H1 (cell line): Measurements from ENCODE around the gene UBE4A. TPM values are rescaled to one million over a fixed set of nuclear protein-coding genes. Genes with fewer than 3 reads are reported as not detected.
A peak's percentile ranks its signal among the peaks of the same experiment; 100 is the strongest.

Experiments used
- CTCF ChIA-PET: fragments of 300-600 bp; sonication (Branson Sonifier 250); formaldehyde crosslinking; loops from one replicate; lab custom pipeline; 2021; ENCODE audit not compliant: partially characterized antibody; lab: Charles Lee
- POLR2A ChIA-PET: fragments of 300-600 bp; sonication (Branson Sonifier 250); formaldehyde crosslinking; loops from one replicate; lab custom pipeline; 2021; ENCODE audit warnings: inconsistent platforms; ENCODE audit not compliant: partially characterized antibody; lab: Charles Lee
- DNase-seq, 2 experiments: peaks; one replicate each; pipeline versions ENCODE4 v3.0.0 to v3.0.0-alpha.2; 2010 to 2022; ENCODE audit warnings: low spot score in 2 of 2, low read depth in 1 of 2, mixed read lengths in 1 of 2
- FAIRE-seq: peaks from 2 replicates; lab custom pipeline; 2011; peaks lifted over from hg19 to GRCh38; lab: Jason Lieb, UNC
- H2AFZ ChIP-seq: 2 replicates; pipeline ENCODE4 v1.8.1; 2012; ENCODE audit warnings: low read length, inconsistent platforms
- H2AK5ac ChIP-seq: 2 replicates; pipeline ENCODE4 v1.6.1; 2013; ENCODE audit warnings: low read depth, low read length
- H2BK120ac ChIP-seq: replicated peaks from 2 replicates; pipeline ENCODE3; 2013; ENCODE audit warnings: low read depth, low read length, inconsistent platforms
- H2BK12ac ChIP-seq: 2 replicates; pipeline ENCODE4 v1.6.1; 2013; ENCODE audit warnings: low read depth, low read length
- H2BK15ac ChIP-seq: 2 replicates; pipeline ENCODE4 v1.6.1; 2013; ENCODE audit warnings: low read length
- H2BK20ac ChIP-seq: 2 replicates; pipeline ENCODE4 v1.6.1; 2013; ENCODE audit warnings: low read length
- H2BK5ac ChIP-seq: 2 replicates; pipeline ENCODE4 v1.6.1; 2013; ENCODE audit warnings: low read depth, low read length
- H3K14ac ChIP-seq: 2 replicates; pipeline ENCODE4 v1.6.1; 2013; ENCODE audit warnings: inconsistent platforms; ENCODE audit not compliant: insufficient read length
- H3K18ac ChIP-seq: 2 replicates; pipeline ENCODE4 v1.6.1; 2013; ENCODE audit warnings: low read length; ENCODE audit errors: extremely low read depth
- H3K23ac ChIP-seq: 2 replicates; pipeline ENCODE4 v1.6.1; 2013; ENCODE audit warnings: inconsistent platforms; ENCODE audit not compliant: insufficient read length
- H3K23me2 ChIP-seq: 2 replicates; pipeline ENCODE4 v1.6.1; 2013; ENCODE audit warnings: low read depth, low read length
- H3K27ac ChIP-seq: 2 replicates; pipeline ENCODE4 v1.6.1; 2011; ENCODE audit warnings: low read depth, low read length, inconsistent platforms
- H3K27me3 ChIP-seq, 4 experiments: replicated peaks in 1 of 4; 1 replicate in 1 of 4; 2 replicates in 3 of 4; pipeline versions ENCODE4 v1.6.1 to v1.8.1; 2011 to 2013; ENCODE audit warnings: low read length in 3 of 4, mild to moderate bottlenecking in 3 of 4, inconsistent platforms in 2 of 4, mixed read lengths in 2 of 4, moderate library complexity in 1 of 4; ENCODE audit not compliant: control insufficient read depth in 3 of 4, insufficient read depth in 3 of 4; ENCODE audit errors: extremely low read depth in 1 of 4
- H3K36me3 ChIP-seq, 4 experiments: 2 replicates each; pipeline versions ENCODE4 v1.6.1 to v1.8.1; 2011 to 2013; ENCODE audit warnings: mild to moderate bottlenecking in 4 of 4, low read length in 3 of 4, moderate library complexity in 2 of 4, control low read depth in 1 of 4, inconsistent platforms in 1 of 4; ENCODE audit not compliant: insufficient read depth in 4 of 4, control insufficient read depth in 2 of 4
- H3K4ac ChIP-seq: replicated peaks from 2 replicates; pipeline ENCODE3; 2013; ENCODE audit warnings: low read length, low read depth, mixed read lengths, inconsistent platforms; ENCODE audit not compliant: insufficient read length
- H3K4me1 ChIP-seq, 4 experiments: replicated peaks in 1 of 4; 1 replicate in 1 of 4; 2 replicates in 3 of 4; pipeline versions ENCODE4 v1.6.1 to v1.8.1; 2011 to 2013; ENCODE audit warnings: low read length in 3 of 4, inconsistent platforms in 2 of 4, mixed read lengths in 1 of 4; ENCODE audit not compliant: insufficient read depth in 4 of 4, control insufficient read depth in 3 of 4
- H3K4me2 ChIP-seq, 2 experiments: 2 replicates each; pipeline versions ENCODE4 v1.6.1 to v1.8.1; 2011 to 2013; ENCODE audit warnings: low read depth in 2 of 2, low read length in 2 of 2, control low read depth in 1 of 2, inconsistent platforms in 1 of 2, mild to moderate bottlenecking in 1 of 2; ENCODE audit not compliant: insufficient read depth in 1 of 2
- H3K4me3 ChIP-seq, 4 experiments: fragments of 200-600, 300-600 bp in 1 of 4; sonication (generic), shearing (Covaris generic), sonication (Bioruptor Twin) in 1 of 4; 2 replicates each; pipeline versions ENCODE4 v1.5.1 to v1.8.1; 2011 to 2016; ENCODE audit warnings: low read length in 4 of 4, low read depth in 3 of 4, control low read depth in 2 of 4, inconsistent platforms in 2 of 4, mild to moderate bottlenecking in 2 of 4, mixed read lengths in 1 of 4, moderate library complexity in 1 of 4; ENCODE audit not compliant: insufficient read depth in 2 of 4; ENCODE audit errors: extremely low read depth in 1 of 4
- H3K56ac ChIP-seq: replicated peaks from 2 replicates; pipeline ENCODE3; 2013; ENCODE audit warnings: low read depth, mild to moderate bottlenecking, mixed read lengths, low read length, inconsistent platforms; ENCODE audit not compliant: insufficient read length
- H3K79me1 ChIP-seq: 2 replicates; pipeline ENCODE4 v1.6.1; 2013; ENCODE audit warnings: low read depth, low read length, control low read depth
- H3K79me2 ChIP-seq, 2 experiments: 2 replicates each; pipeline versions ENCODE4 v1.6.1 to v1.8.1; 2012 to 2013; ENCODE audit warnings: low read length in 2 of 2, mild to moderate bottlenecking in 2 of 2, inconsistent platforms in 1 of 2; ENCODE audit not compliant: insufficient read depth in 2 of 2, control insufficient read depth in 1 of 2
- H3K9ac ChIP-seq, 4 experiments: replicated peaks in 1 of 4; 1 replicate in 1 of 4; 2 replicates in 3 of 4; pipeline versions ENCODE4 v1.6.1 to v1.8.1; 2011 to 2013; ENCODE audit warnings: low read depth in 3 of 4, low read length in 3 of 4, control low read depth in 2 of 4, mild to moderate bottlenecking in 2 of 4, moderate library complexity in 2 of 4, inconsistent platforms in 1 of 4; ENCODE audit errors: extremely low read depth in 1 of 4
- H3K9me3 ChIP-seq, 2 experiments: 2 replicates each; pipeline versions ENCODE4 v1.6.1 to v1.8.1; 2012 to 2013; ENCODE audit warnings: mild to moderate bottlenecking in 2 of 2, moderate library complexity in 2 of 2, control low read depth in 1 of 2, inconsistent platforms in 1 of 2, low read depth in 1 of 2, low read length in 1 of 2, mixed read lengths in 1 of 2; ENCODE audit not compliant: insufficient read depth in 2 of 2
- H4K20me1 ChIP-seq, 2 experiments: replicated peaks in 1 of 2; 2 replicates each; pipeline versions ENCODE3 to v1.8.1; 2011 to 2013; ENCODE audit warnings: inconsistent platforms in 2 of 2, low read length in 2 of 2, mild to moderate bottlenecking in 1 of 2; ENCODE audit not compliant: insufficient read depth in 2 of 2, control insufficient read depth in 1 of 2
- H4K5ac ChIP-seq: 2 replicates; pipeline ENCODE4 v1.6.1; 2013; ENCODE audit warnings: low read length, low read depth, mixed read lengths, inconsistent platforms; ENCODE audit not compliant: insufficient read length
- H4K8ac ChIP-seq: 2 replicates; pipeline ENCODE4 v1.8.0; 2013; ENCODE audit warnings: mild to moderate bottlenecking, moderate library complexity, low read length, inconsistent platforms; ENCODE audit not compliant: insufficient read depth; ENCODE audit errors: extremely low read depth
- H4K91ac ChIP-seq: replicated peaks from 2 replicates; pipeline ENCODE3; 2013; ENCODE audit warnings: low read length, mixed read lengths, inconsistent platforms; ENCODE audit not compliant: insufficient read length
- ASH2L ChIP-seq: fragments of 200-600, 300-600 bp; sonication (generic); IDR thresholded peaks from one replicate; pipeline ENCODE4 v1.7.1; 2017; ENCODE audit warnings: low read length
- YY1 ChIP-seq: IDR thresholded peaks from 2 replicates; pipeline ENCODE4 v1.6.1; 2011; ENCODE audit warnings: low read depth, mild to moderate bottlenecking, low read length
- WGBS, 2 experiments: shearing (Covaris generic) in 1 of 2; methylation state at CpG; one replicate each; pipeline versions ENCODE4 v1.1.6 to v1.1.7; 2013 to 2015; ENCODE audit warnings: low lambda C conversion rate in 2 of 2, mixed read lengths in 2 of 2, inconsistent platforms in 1 of 2, low coverage in 1 of 2, missing lambda C conversion rate in 1 of 2; ENCODE audit not compliant: insufficient replicate concordance in 2 of 2, insufficient coverage in 1 of 2, insufficient read length in 1 of 2; ENCODE audit errors: extremely low coverage in 1 of 2, missing lambda C conversion rate in 1 of 2; 5-methylcytosine and 5-hydroxymethylcytosine counted together
- polyA plus RNA-seq, 7 experiments: library from polyadenylated mRNA; depleted of rRNA in 3 of 7; stranded (reverse) in 5 of 7; unstranded in 2 of 7; fragments of >200 nt in 5 of 7; fragments of 200-250 nt in 2 of 7; gene quantifications; 1 replicate in 5 of 7; 2 replicates in 1 of 7; 4 replicates in 1 of 7; pipeline versions ENCODE4 v1.2.1 to v1.2.3, GENCODE V29; 2011 to 2013; ENCODE audit warnings: missing spikeins in 2 of 7, mixed read lengths in 2 of 7
- total RNA-seq: library from RNA; stranded (reverse); fragmentation: NEBNext Ultra II Directional; extraction: Animal tissue kit (Norgen Biotek cat#: 25700); gene quantifications from 2 replicates; pipeline ENCODE4 v1.2.1, GENCODE V29; 2021
- TF ChIP-seq, protein P1 (sequence below): IDR thresholded peaks from 2 replicates; pipeline ENCODE4 v1.6.1; 2012; ENCODE audit warnings: low read length, inconsistent platforms

The UBE4A gene
- total and polyA plus RNA-seq, 2 of the 8 experiments (the other 6 are each of a cell fraction or from before 2014, with no cell fraction given): 11.3 to 34.5 TPM

DNA sequence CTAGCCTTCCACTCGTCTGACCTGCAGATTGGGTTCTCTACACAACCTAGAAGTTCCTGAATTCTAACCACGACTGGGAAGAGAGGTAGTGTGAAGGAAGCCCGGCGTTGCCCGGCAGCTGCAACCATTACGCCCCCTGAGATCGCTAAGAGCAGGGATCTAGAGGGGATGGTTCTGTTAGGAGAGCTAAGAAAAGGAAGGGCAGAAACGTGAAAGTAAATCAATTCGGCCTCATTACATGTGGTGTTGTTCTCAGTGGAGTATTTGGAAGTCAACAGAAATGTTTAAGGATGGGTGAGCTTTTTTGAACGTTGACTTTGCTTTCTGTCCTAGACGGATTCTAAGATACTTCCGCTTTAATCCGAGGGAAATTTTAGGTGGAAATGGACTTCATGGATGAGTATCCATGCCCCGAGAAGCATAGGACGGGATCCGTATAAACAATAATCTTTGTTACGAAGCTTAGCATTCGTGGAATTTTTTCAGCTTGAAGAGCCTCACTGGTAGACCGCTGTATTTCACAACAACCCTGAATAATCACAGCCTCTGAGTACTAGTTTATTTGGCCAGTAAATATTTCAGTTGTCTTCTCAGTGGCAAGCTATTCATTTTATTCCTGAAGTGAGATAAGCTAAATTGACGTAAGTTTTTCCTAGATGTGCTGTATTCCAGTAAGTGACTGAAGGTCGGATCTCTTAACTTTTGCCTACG lies 42.6 kb downstream of the UBE4A start:
- DNase-seq (peak in 1 of 2 experiments; percentile 44), FAIRE-seq (no peak)
- no peak overlapping the region for H2BK12ac ChIP-seq
- H2BK20ac ChIP-seq: no peak overlapping the region
- H3K27ac ChIP-seq: peak overlapping the region; percentile 88
- H3K36me3 ChIP-seq: peaks cover 2 to 16% (median 4%) of the 10 kb centered on the region in 4 experiments; a peak in 5 of 8 replicates
- peak overlapping the region; percentile 69 to 82 (median 78) for H3K9ac ChIP-seq
- H3K23me2 ChIP-seq: peaks cover 3% of the 10 kb centered on the region
- CTCF ChIA-PET: interaction anchor here (0.8 to 1.8 kb wide), 5 partner anchors 14 to 87 kb away, joined by 3 to 8 read pairs (median 4); no protein-coding TSS in a partner anchor
- H2BK120ac ChIP-seq: no peak overlapping the region
- H3K4me3 ChIP-seq: peak overlapping the region; percentile 81 to 95 (median 92)
- H2AK5ac ChIP-seq: no peak overlapping the region
- H3K4me2 ChIP-seq: peak overlapping the region; percentile 30 to 89
- peak overlapping the region; percentile 92; the same call in 1 of the 2 replicates for H4K8ac ChIP-seq
- H2BK15ac ChIP-seq: no peak overlapping the region
- TF ChIP-seq YY1 (no peak), ASH2L (peak; percentile 44)
- TF ChIP-seq, protein P1, sequence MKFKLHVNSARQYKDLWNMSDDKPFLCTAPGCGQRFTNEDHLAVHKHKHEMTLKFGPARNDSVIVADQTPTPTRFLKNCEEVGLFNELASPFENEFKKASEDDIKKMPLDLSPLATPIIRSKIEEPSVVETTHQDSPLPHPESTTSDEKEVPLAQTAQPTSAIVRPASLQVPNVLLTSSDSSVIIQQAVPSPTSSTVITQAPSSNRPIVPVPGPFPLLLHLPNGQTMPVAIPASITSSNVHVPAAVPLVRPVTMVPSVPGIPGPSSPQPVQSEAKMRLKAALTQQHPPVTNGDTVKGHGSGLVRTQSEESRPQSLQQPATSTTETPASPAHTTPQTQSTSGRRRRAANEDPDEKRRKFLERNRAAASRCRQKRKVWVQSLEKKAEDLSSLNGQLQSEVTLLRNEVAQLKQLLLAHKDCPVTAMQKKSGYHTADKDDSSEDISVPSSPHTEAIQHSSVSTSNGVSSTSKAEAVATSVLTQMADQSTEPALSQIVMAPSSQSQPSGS: 0 out of 2 replicates have a peak, but pooled peaks have one; percentile 11
- H3K79me1 ChIP-seq: 0 out of 2 replicates have a peak, but pooled peaks cover 2% of the 10 kb centered on the region
- H3K9me3 ChIP-seq: no peaks in the 10 kb centered on the region
- POLR2A ChIA-PET: interaction anchor here (0.9 to 2.2 kb wide), 7 partner anchors 9 to 46 kb away, joined by 3 to 13 read pairs (median 3); partner anchors contain the start of gene KMT2A
- H3K4me1 ChIP-seq: peaks cover 0 to 6% (median 0%) of the 10 kb centered on the region in 4 experiments; a peak in 2 of 7 replicates
- no peak overlapping the region for H4K91ac ChIP-seq
- no peak overlapping the region for H3K18ac ChIP-seq
- 14% methylated on average over 22 of the region's 22 CpGs; no CpG with 5 or more reads in 1 of the 2 experiments for WGBS, 2 experiments
- no peak overlapping the region for H4K5ac ChIP-seq
- peaks cover 13 to 55% of the 10 kb centered on the region in 2 experiments for H3K79me2 ChIP-seq
- no peak overlapping the region for H3K56ac ChIP-seq
- no peaks in the 10 kb centered on the region for H3K27me3 ChIP-seq
- H3K14ac ChIP-seq: no peak overlapping the region
- no peak overlapping the region for H3K4ac ChIP-seq
- peaks cover 8 to 11% of the 10 kb centered on the region in 2 experiments for H4K20me1 ChIP-seq
- H2AFZ ChIP-seq: 0 out of 2 replicates have a peak overlapping the region, but pooled peaks have one; percentile 13
- H2BK5ac ChIP-seq: no peak overlapping the region
- no peak overlapping the region for H3K23ac ChIP-seq
